HepG2 (cell line): ENCODE measurements around the gene CEP170. TPM values are rescaled to one million over a fixed set of nuclear protein-coding genes. Genes with fewer than 3 reads are reported as not detected.
A peak's percentile ranks its signal among the peaks of the same experiment; 100 is the strongest.

Experiments used
- AFF4 ChIP-seq: sonication (generic); formaldehyde crosslinking; IDR thresholded peaks from 2 replicates; pipeline ENCODE4 v1.4.0; 2020; ENCODE audit warnings: missing genetic modification reagents
- BRF2 ChIP-seq: sonication (generic); formaldehyde crosslinking; IDR thresholded peaks from 2 replicates; pipeline ENCODE4 v1.8.1; 2022; ENCODE audit warnings: mild to moderate bottlenecking, missing genetic modification reagents
- FOXK2 ChIP-seq: fragments of 450-650 bp; IDR thresholded peaks from 2 replicates; pipeline ENCODE4 v1.6.1; 2016
- HMGXB3 ChIP-seq: sonication (generic); formaldehyde crosslinking; IDR thresholded peaks from 2 replicates; pipeline ENCODE4 v1.4.0; 2020; ENCODE audit warnings: missing genetic modification reagents, borderline replicate concordance
- KAT2B ChIP-seq: fragments of 150-350 bp; IDR thresholded peaks from 2 replicates; pipeline ENCODE4 v1.6.1; 2014; ENCODE audit warnings: low read depth, low read length, borderline replicate concordance
- KLF11 ChIP-seq: IDR thresholded peaks from 2 replicates; pipeline ENCODE4 v1.6.1; 2016; ENCODE audit warnings: missing compliant biosample characterization
- PCBP1 ChIP-seq: fragments of 200-400 bp; formaldehyde crosslinking; IDR thresholded peaks from 2 replicates; pipeline ENCODE4 v1.6.1; 2017; ENCODE audit warnings: mild to moderate bottlenecking, low read depth, low read length, borderline replicate concordance
- SNAPC2 ChIP-seq: sonication (generic); formaldehyde crosslinking; IDR thresholded peaks from 2 replicates; pipeline ENCODE4 v1.8.1; 2022; ENCODE audit warnings: mild to moderate bottlenecking, missing genetic modification reagents
- SSRP1 ChIP-seq: IDR thresholded peaks from 2 replicates; pipeline ENCODE4 v1.6.1; 2016; ENCODE audit warnings: control low read depth
- TIGD3 ChIP-seq: sonication (generic); formaldehyde crosslinking; IDR thresholded peaks from 2 replicates; pipeline ENCODE4 v1.5.1; 2020; ENCODE audit warnings: mild to moderate bottlenecking, missing genetic modification reagents, borderline replicate concordance
- ZBTB34 ChIP-seq: sonication (generic); formaldehyde crosslinking; IDR thresholded peaks from 2 replicates; pipeline ENCODE4 v1.8.0; 2022; ENCODE audit warnings: mild to moderate bottlenecking, missing genetic modification reagents
- ZMAT3 ChIP-seq: sonication (generic); formaldehyde crosslinking; conservative IDR thresholded peaks from 2 replicates; pipeline ENCODE4 v1.7.0; 2021; ENCODE audit warnings: missing genetic modification reagents
- ZNF263 ChIP-seq: sonication (generic); formaldehyde crosslinking; IDR thresholded peaks from 2 replicates; pipeline ENCODE4 v1.4.0; 2020; ENCODE audit warnings: missing genetic modification reagents
- ZNF570 ChIP-seq: sonication (generic); formaldehyde crosslinking; IDR thresholded peaks from 2 replicates; pipeline ENCODE4 v1.4.0; 2020; ENCODE audit warnings: mild to moderate bottlenecking, missing genetic modification reagents, borderline replicate concordance
- ZNF7 ChIP-seq: IDR thresholded peaks from 2 replicates; pipeline ENCODE4 v1.6.1; 2016; ENCODE audit warnings: missing biosample characterization, missing genetic modification reagents
- ZNF724P ChIP-seq: sonication (generic); formaldehyde crosslinking; IDR thresholded peaks from 2 replicates; pipeline ENCODE4 v1.8.0; 2022; ENCODE audit warnings: missing genetic modification reagents, borderline replicate concordance
- ZNF749 ChIP-seq: sonication (generic); formaldehyde crosslinking; IDR thresholded peaks from 2 replicates; pipeline ENCODE4 v1.8.0; 2022; ENCODE audit warnings: mild to moderate bottlenecking, missing genetic modification reagents, moderate library complexity, borderline replicate concordance
- ZNF781 ChIP-seq: sonication (generic); formaldehyde crosslinking; IDR thresholded peaks from 2 replicates; pipeline ENCODE4 v1.5.1; 2020; ENCODE audit warnings: borderline replicate concordance, mild to moderate bottlenecking, missing genetic modification reagents; ENCODE audit errors: not compliant biosample characterization
- polyA plus RNA-seq, 8 experiments: library from polyadenylated mRNA; depleted of rRNA in 3 of 8; stranded (reverse) in 7 of 8; unstranded in 1 of 8; fragments of >200 nt; fragmentation: Illumina TruSeq in 4 of 8; extraction: Trizol in 4 of 8; gene quantifications; 2 replicates each; pipeline versions ENCODE4 v1.2.1 to v1.2.3, GENCODE V29; 2011 to 2016; ENCODE audit warnings: low read depth in 4 of 8, missing spikeins in 1 of 8, mixed read lengths in 1 of 8; ENCODE audit not compliant: insufficient read depth in 1 of 8
- total RNA-seq, 5 experiments: library from RNA; depleted of rRNA; stranded (reverse); fragments of >200 nt; fragmentation: Illumina TruSeq; extraction: Trizol; gene quantifications; 2 replicates each; pipeline ENCODE4 v1.2.3, GENCODE V29; 2016; ENCODE audit warnings: low read depth in 1 of 5

The CEP170 gene
- total and polyA plus RNA-seq, 2 of the 13 experiments (the other 11 are each of a cell fraction or from before 2014, with no cell fraction given), result 23.0 to 28.6 TPM

GRCh38 chr1:243254233-243254926 is 701 bp downstream of the CEP170 start (continued):
- TF ChIP-seq BRF2 (CRISPR knock-in tag) (no peak), ZNF724P (CRISPR knock-in tag) (no peak), ZNF263 (no peak), FOXK2 (no peak), KAT2B (no peak), SNAPC2 (CRISPR knock-in tag) (no peak), AFF4 (no peak), ZBTB34 (CRISPR knock-in tag) (no peak), PCBP1 (0 out of 2 replicates have a peak, but pooled peaks have one; percentile 16), ZNF570 (CRISPR knock-in tag) (no peak), ZNF7 (no peak), ZMAT3 (no peak), SSRP1 (no peak), ZNF781 (CRISPR knock-in tag) (no peak), ZNF749 (CRISPR knock-in tag) (no peak), TIGD3 (CRISPR knock-in tag) (peak; percentile 33; the same call in 1 of the 2 replicates), KLF11 (CRISPR knock-in tag) (no peak), HMGXB3 (CRISPR knock-in tag) (no peak)
